ENCODE measurements around the gene NNT. TPM values are rescaled to one million over a fixed set of nuclear protein-coding genes. Genes with fewer than 3 reads are reported as not detected.

Gene NNT
- total and polyA plus RNA-seq, 2 of the 8 experiments (the other 6 are each of a cell fraction or from before 2014, with no cell fraction given): 11.0 to 22.2 TPM

- TF ChIP-seq CHD7 (IDR thresholded peaks at IDR 0.05; ENCODE audit: insufficient replicate concordance, low read length) (no peak), POLR2A (IDR thresholded peaks at IDR 0.05; ENCODE audit: control extremely low read depth in 1 of 2, low read depth in 2 of 2, low read length in 2 of 2) (no peak), RFX5 (IDR thresholded peaks at IDR 0.05; ENCODE audit: borderline replicate concordance, low read depth, low read length) (no peak), YY1 (IDR thresholded peaks at IDR 0.05; ENCODE audit: low read depth, low read length) (no peak), NANOG (IDR thresholded peaks at IDR 0.05; ENCODE audit: insufficient read depth, low read depth, low read length, poor library complexity, severe bottlenecking) (no peak), USF2 (IDR thresholded peaks at IDR 0.05; ENCODE audit: low read length) (no peak), RNF2 (IDR thresholded peaks at IDR 0.05; ENCODE audit: borderline replicate concordance, low read depth, low read length, missing control alignments, poor library complexity, severe bottlenecking) (no peak), HDAC6 (IDR thresholded peaks at IDR 0.05; ENCODE audit: low read depth, low read length) (no peak), SIRT6 (IDR thresholded peaks at IDR 0.05; ENCODE audit: low read length) (no peak), PHF8 (conservative IDR thresholded peaks at IDR 0.05; ENCODE audit: low read depth, low read length) (no peak)
These were observed 72.4 kb downstream of the NNT start (continued) for GRCh38 chr5:43675357-43675756.
